BJ (cell line): ENCODE measurements around the gene RFPL1. TPM values are rescaled to one million over a fixed set of nuclear protein-coding genes. Genes with fewer than 3 reads are reported as not detected.
A peak's percentile ranks its signal among the peaks of the same experiment; 100 is the strongest.

Experiments
- CTCF ChIA-PET: fragments of 350-600 bp; formaldehyde crosslinking; extraction: SDS; loops from one replicate; lab custom pipeline; 2021; ENCODE audit warnings: antibody characterized with exemption, inconsistent platforms; lab: Yijun Ruan, JAX
- POLR2A ChIA-PET: fragments of 300-600 bp; sonication (Branson Sonifier 250); formaldehyde crosslinking; extraction: SDS; loops from one replicate; lab custom pipeline; 2021; ENCODE audit warnings: antibody characterized with exemption; lab: Charles Lee
- DNase-seq: peaks from one replicate; pipeline ENCODE4 v3.0.0-alpha.2; 2011; ENCODE audit warnings: low read depth
- H3K27me3 ChIP-seq: 2 replicates; pipeline ENCODE4 v1.6.0; 2011; ENCODE audit warnings: low read length; ENCODE audit not compliant: control insufficient read depth, insufficient read depth
- H3K36me3 ChIP-seq: 2 replicates; pipeline ENCODE4 v1.5.1; 2011; ENCODE audit warnings: low read length; ENCODE audit not compliant: control insufficient read depth, insufficient read depth
- H3K4me3 ChIP-seq: 2 replicates; pipeline ENCODE4 v1.5.1; 2011; ENCODE audit warnings: low read depth, mild to moderate bottlenecking, control low read depth, low read length
- polyA plus RNA-seq: library from polyadenylated mRNA; depleted of rRNA; stranded (reverse); fragments of >200 nt; gene quantifications from 2 replicates; pipeline ENCODE4 v1.2.3, GENCODE V29; 2011
- TF ChIP-seq, protein P1 (sequence below): IDR thresholded peaks from 2 replicates; pipeline ENCODE4 v1.5.1; 2011; ENCODE audit warnings: low read depth, mild to moderate bottlenecking, control low read depth, inconsistent platforms, low read length, moderate library complexity; ENCODE audit not compliant: insufficient read depth

The RFPL1 gene
- polyA plus RNA-seq, 1 experiment, result not detected

DNA sequence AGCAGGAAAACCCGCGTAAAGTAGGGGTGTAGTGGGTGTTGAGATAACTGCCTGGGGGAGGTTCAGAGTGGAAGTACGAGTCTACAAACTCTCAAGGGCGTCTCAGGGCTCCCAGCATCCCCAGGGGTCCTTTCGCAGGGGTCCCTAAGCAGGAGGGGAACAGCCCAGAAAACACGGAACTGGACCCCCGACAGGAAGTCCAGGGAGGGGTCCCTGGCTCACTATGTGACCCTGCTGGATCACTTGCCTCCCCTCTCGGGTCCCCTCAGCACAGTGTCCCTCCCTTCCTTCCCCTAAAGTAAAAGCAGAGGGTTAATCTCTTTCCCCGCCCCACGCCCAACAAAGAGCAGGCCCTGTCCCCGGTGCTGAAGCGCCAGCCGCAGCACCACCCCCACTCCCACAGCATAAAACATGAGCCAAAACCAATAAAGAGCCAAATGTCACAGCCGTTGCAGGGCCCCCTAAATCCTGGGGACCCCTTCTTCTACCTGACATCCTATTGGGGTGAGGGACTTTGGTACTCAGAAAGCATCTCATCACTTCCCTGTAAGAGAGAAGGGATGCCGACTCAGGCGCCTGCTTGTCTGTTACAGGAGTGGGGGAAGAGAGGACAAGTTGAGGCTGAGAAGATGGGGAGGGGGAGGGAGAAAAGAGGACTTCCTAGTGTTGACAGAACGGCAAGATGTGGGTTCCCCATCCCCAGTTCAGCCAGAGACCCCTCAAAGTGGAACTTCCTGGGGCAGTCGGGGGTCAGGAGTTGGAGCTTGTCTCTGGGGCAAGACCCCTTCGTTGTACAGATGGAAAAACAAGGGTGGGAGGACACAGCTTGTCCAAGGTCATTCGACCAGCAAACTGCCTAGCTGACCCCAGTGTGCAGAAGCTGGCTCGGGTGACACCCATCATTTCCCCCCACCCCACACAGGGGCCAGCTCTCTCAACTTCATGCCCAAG lies 40.2 kb downstream of the RFPL1 start:
- TF ChIP-seq, protein P1, sequence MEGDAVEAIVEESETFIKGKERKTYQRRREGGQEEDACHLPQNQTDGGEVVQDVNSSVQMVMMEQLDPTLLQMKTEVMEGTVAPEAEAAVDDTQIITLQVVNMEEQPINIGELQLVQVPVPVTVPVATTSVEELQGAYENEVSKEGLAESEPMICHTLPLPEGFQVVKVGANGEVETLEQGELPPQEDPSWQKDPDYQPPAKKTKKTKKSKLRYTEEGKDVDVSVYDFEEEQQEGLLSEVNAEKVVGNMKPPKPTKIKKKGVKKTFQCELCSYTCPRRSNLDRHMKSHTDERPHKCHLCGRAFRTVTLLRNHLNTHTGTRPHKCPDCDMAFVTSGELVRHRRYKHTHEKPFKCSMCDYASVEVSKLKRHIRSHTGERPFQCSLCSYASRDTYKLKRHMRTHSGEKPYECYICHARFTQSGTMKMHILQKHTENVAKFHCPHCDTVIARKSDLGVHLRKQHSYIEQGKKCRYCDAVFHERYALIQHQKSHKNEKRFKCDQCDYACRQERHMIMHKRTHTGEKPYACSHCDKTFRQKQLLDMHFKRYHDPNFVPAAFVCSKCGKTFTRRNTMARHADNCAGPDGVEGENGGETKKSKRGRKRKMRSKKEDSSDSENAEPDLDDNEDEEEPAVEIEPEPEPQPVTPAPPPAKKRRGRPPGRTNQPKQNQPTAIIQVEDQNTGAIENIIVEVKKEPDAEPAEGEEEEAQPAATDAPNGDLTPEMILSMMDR, result no peak
- ChIA-PET CTCF (interaction anchor here (0.9 kb wide), 1 partner anchor 8 kb away, joined by 4 read pairs; no protein-coding TSS in a partner anchor), POLR2A (no interaction called here)
- no peaks in the 10 kb centered on the region for H3K36me3 ChIP-seq
- DNase-seq, result no peak
- peaks cover 42% of the 10 kb centered on the region for H3K27me3 ChIP-seq
- no peak overlapping the region for H3K4me3 ChIP-seq

- H3K36me3 ChIP-seq, result no peaks in the 10 kb centered on the region
- DNase-seq, result no peak
- peak within 1 kb of the TSS; percentile 18 for H3K4me3 ChIP-seq
- peaks cover 42% of the 10 kb centered on the region for H3K27me3 ChIP-seq
- TF ChIP-seq, protein P1, result no peak
- ChIA-PET CTCF (interaction anchor here (0.9 kb wide), 1 partner anchor 9 kb away, joined by 4 read pairs; no protein-coding TSS in a partner anchor), POLR2A (no interaction called here)
Observed at GRCh38 chr22:29479417-29480261, 41.3 kb downstream of the RFPL1 start, which contains the start of gene NEFH. NEFH (plus strand) TSS chr22:29480218; CDS start chr22:29480263, 45 bp downstream.

- DNase-seq, result no peak
- H3K36me3 ChIP-seq, result no peaks in the 10 kb centered on the region
- peaks cover 42% of the 10 kb centered on the region for H3K27me3 ChIP-seq
- POLR2A ChIA-PET, result no interaction called here
- TF ChIP-seq, protein P1, result no peak
- CTCF ChIA-PET, result no interaction called here
- H3K4me3 ChIP-seq, result peak overlapping the region; percentile 18
Observed at GRCh38 chr22:29480262-29480511, 41.8 kb downstream of the RFPL1 start.

DNA sequence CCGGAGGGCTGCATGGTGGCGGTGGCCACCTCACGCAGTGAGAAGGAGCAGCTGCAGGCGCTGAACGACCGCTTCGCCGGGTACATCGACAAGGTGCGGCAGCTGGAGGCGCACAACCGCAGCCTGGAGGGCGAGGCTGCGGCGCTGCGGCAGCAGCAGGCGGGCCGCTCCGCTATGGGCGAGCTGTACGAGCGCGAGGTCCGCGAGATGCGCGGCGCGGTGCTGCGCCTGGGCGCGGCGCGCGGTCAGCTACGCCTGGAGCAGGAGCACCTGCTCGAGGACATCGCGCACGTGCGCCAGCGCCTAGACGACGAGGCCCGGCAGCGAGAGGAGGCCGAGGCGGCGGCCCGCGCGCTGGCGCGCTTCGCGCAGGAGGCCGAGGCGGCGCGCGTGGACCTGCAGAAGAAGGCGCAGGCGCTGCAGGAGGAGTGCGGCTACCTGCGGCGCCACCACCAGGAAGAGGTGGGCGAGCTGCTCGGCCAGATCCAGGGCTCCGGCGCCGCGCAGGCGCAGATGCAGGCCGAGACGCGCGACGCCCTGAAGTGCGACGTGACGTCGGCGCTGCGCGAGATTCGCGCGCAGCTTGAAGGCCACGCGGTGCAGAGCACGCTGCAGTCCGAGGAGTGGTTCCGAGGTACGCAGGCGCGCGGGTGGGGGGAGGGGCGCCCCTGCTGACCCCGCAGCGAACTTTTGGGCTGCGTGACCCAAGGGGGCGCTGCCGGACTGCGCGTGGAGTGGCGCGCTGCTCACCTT lies 42.3 kb downstream of the RFPL1 start:
- TF ChIP-seq, protein P1, result no peak
- Histone ChIP-seq H3K4me3 (peak overlapping the region; percentile 18), H3K36me3 (no peaks in the 10 kb centered on the region), H3K27me3 (peaks cover 42% of the 10 kb centered on the region)
- ChIA-PET CTCF (interaction anchor here (0.8 kb wide), 1 partner anchor 12 kb away, joined by 3 read pairs; no protein-coding TSS in a partner anchor), POLR2A (no interaction called here)
- DNase-seq, result no peak
